Activated CD8-positive, alpha-beta memory T cell treated with anti-CD3 and anti-CD28 coated beads for 24 hours (primary cell): ENCODE results near the gene SELENOS.

Experiments used
- DNase-seq: peaks from one replicate; pipeline ENCODE4 v3.0.0-alpha.2; 2020

SELENOS gene

DNA sequence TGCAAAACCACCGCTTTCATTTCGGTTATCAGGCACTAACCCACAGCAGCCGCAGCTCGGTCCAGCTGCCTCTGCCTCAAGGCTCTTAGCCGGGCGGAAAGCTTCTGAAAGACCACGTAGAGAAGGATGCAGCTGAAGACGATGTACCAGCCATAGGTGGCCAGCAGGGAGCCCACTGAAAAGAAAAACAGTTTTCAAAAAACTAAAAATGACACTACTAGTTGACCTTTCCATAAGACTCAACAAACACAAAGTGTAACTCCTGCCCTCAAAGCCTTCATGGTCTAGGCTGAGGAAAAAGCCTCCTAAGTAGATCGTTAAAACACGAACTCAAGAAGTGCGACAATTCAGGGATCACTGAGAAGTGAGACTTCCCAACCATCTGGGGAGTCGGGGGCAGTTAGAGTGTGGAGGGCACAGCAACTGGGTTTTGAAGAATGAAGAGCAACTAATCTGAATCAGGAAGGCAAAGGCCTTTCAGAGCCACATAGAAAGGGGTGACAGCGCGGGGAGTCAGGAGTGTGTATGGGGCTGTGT, 716 bp downstream of the SELENOS start:
- DNase-seq: peak; percentile 59

DNA sequence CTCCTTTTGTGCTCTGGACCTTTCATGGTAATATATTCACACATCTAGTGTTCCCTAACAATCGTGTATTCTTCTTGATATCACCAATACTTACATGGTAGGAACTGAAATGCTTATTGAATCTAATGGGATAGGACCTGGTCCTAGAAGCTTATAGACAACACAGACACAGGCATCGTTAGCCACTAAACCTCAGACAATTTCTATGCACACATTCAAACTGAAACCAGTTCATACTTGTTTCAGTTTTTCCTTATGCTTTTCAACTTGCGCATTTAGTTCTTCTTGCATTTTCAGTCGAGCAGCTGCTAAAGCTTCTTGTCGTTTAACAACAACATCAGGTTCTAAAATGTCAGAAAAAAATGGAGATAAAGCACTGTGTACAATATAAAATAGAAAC, 2.3 kb downstream of the SELENOS start:
- DNase-seq: peak; percentile 5

DNA sequence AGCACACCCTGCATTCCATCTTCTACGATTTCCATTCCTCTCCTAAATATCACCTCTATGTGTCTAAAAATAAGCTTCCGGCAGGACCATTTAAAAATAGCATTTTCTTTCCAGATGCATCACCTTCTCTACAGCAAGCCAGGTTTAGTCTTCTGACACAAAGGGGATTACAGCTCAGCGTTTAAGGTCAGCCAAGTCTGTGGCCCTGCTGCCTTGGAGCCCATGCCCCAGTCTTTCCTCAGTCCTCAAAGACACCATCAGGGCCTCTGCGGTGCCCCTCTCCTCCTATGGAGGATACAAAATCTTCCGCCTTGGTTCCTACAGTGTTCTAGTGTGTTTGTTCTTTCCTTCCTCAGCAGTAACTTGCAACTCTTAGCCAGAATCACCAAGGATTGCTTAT, 3.8 kb downstream of the SELENOS start:
- peak; percentile 4 for DNase-seq

DNA sequence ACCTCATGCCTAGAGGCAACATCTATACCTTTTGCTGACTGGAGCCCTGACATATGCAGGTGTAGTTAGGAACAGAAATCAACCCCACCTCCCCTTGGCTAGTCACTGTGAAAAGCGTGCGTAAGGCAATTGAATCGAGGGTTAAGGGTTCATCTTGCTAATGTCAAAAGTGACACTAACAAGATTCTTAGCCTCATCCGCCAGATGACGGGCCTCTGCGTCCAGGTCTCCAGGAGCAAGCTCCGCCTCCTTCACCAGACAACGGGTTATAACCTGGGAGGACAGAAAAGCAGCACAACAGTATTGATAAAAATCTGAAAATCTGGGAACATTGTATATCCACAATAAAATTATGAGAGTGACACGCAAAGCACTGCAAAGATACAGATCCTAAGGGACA, 4.7 kb downstream of the SELENOS start:
- no peak for DNase-seq

DNA sequence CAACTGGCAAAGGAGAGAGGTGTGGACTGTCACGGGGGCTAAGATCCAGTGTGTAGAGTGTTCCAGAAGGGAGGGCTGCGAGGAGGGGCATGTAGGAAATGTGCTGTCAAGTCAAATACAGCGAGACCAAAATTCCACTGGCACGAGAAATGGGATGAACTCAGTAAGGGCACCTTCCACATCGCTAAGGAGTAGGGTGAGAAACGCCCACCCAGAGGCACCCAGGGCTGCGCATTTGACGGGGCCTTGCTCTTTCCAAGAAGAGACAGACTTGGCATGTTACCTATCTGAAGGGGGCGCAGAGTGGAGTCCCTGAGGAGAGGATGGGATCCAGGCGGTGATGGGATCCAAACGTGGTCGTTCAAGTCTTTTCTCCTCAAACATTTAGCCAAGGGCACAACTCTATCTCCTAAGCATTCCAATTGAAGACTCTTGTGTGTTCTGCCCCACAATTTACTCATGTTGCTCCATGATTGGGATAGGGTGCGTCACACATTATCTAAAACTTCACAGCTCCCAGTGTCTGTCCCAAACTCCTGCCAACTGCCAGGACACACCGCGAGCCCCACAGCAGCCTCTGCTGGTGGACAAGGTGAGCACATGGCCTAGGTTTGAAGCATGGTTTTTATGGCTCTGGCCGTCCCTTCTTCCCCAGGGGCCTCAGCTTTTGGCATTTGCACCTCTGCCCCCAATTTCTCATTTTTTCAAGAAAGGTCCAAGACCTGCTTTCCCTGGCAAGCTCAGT, 7.6 kb downstream of the SELENOS start:
- DNase-seq: peak; percentile 47

DNA sequence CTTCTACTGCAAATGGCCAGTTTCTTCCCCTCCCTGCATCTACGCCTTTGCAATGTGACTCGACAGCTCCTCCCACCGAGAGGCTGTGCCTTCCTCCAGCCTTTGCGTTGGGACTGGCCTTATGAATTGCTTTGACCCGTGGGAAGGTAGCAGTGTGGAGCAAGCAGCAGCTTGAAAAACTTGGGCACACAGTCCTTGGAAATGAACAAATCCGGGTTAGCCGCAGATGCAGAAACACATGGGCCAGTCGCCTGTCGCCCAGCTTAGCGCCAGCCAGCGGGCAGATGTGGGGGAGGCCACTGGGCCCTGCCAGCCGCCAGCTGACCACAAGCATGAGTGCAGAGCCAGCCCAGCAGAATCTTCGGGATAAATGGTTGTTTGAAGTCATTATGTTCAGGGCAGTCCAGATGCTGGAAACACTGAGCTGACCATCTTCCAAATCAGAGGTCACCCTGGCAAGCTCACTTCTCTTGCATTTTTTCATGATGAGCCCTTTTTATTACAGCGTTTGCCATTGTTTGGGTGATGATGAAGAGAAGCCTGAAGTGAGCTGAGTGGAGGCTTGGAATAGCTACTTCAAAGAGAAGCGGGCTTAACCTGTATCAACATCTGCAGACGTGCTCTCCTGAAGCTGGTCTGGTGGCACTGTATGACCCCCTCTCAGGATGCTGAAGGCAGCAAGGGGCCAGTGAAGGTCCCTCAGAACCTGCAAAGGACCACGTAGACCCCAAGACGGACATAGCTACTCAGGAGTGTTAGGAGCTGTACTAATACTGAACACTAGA, 9.8 kb downstream of the SELENOS start:
- DNase-seq: peak; percentile 44

DNA sequence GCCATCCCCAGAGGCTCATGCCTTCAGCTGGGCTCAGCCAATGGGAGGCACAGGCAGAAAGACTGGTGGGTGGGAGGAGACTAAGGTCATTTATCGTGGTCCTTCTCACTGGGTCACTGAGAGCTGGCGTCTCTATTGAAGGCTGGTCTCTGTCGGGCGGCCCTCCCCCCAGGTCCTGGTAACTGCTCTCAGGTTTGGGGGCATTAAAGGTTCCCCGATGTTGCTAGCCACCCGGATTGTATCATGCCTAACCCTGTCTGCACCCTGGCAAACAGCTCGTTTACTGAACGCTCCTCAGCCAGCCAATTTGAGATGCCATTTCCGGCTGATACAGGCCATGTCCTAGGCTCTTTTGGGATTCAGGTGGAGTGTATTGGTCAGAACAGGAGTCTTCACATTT, 10.5 kb downstream of the SELENOS start:
- no peak for DNase-seq

DNA sequence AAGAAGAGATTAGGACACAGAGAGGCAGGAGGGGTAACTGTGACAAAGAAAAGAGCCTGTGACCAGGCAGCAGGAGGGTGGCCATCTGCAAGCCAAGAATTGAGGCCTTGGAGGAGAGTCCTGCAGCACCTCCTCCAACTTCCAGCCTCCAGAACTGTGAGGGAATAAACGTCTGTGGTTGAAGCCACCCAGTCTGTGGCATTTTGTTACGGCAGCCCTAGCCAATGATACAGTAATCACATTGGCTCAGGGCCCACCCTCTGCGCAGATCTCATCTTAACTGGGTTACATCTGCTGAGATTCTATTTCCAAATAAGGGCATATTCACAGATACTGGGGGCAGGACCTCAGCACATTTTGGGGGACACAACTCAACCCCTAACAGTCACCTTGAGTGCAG, 11.3 kb downstream of the SELENOS start:
- no peak for DNase-seq

DNA sequence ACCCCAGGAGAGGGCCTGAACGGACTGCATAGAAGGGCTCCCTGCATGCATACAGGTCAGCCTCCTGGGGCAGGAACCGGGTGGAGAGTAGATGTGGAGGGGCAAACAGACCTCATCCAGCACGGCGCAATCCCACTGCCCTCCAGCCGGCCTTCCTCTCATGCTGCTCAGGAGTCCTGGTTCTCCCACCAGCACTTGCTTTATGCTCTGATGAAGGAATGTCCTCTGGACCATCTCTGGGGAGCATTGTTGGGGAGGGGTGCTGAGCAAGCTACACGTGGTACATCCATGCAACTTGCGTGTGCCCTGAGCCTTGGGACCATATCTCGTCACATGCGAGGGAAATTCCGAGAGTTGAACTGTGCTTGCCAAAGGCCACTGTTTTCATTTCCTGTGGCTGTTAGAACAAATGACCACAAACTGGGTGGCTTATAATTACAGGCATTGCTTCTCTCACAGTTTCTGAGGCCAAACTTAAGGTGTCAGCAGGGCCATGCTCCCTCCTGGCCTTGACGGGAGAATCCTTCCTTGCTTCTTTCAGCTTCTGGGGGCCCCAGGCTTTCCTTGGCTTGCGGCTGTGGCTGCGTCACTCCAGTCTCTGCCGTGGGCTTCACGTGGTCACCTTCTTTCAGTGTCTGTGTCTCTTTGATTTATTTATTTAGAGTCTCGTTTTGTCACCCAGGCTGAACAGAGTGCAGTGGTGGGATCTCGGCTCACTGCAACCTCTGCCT, 12.2 kb downstream of the SELENOS start:
- DNase-seq: no peak

DNA sequence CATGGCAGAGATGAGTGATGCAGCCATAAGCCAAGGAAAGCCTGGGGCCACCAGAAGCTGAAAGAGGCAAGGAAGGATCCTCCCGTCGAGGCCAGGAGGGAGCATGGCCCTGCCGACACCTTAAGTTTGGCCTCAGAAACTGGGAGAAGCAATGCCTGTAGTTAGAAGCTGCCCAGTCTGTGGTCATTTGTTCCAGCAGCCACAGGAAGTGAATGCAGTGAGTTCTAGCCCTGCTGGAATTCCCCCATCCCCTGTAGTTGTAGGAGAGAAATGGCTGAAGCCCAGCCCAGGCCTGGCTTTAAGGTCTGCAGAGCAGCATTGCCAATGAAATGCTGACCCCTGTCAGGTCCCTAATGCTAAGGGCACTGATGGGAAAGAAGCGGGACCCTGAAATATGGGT, 13.3 kb downstream of the SELENOS start:
- no peak for DNase-seq

DNA sequence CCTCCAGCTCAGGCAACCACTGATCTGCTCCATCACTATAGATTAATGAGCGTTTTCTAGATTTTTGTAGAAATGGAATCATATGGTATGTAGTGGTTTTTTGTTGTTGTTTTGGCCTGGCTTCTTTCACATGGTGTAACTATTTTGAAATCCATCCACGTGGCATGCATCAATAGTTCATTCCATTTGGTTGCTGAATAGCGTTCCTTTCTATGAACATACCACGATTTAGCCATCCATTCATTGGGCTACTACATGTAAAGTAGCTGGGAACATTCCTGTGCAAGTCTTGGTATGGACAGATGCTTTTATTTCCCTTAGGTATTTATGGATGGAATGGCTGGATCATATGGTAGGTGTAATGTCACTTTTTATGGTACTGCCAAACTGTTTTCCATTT, 14.7 kb downstream of the SELENOS start:
- DNase-seq: no peak

DNA sequence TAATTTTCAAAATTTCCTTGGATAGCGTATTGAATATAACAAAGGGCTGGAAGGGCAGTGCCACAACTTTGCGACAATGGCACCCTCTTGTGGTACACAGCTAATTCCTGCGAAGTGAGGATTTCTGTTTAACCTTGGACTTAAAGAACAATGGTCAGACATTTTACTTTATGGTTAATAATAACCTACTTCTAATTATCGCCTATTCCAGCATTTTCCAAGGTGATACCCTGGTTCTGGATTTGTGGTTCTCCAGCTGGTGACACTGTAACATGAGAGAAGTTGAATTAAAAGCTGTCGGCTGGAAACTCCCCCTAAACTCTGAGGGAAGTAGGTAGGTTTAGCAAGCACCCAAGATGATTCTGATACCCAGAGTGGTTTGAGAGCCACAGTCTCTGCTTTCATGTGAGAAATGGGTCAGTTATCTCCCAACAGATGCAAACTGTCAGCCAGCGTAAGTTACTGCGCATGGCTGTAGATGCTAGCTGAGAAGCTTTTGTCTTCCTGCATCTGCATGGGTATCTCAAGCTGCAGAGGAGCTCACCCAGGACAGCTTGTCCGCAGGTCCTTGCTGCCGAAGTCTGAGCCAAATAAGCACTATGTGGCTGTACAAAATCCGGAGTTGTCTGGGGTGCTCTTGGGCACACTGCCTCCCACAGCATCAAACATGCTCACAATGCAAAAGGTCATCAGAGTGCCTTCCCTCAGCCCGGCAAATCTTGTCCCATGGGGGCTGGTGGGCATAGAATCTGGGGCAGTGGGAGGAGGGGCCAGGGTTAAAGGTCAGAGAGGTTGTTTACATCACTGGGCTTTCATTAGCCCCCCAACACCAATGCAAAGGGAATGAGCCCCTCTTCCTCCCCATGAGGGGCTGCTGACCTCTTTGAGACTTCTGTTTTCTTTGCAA, 18.8 kb downstream of the SELENOS start:
- peak; percentile 64 for DNase-seq

DNA sequence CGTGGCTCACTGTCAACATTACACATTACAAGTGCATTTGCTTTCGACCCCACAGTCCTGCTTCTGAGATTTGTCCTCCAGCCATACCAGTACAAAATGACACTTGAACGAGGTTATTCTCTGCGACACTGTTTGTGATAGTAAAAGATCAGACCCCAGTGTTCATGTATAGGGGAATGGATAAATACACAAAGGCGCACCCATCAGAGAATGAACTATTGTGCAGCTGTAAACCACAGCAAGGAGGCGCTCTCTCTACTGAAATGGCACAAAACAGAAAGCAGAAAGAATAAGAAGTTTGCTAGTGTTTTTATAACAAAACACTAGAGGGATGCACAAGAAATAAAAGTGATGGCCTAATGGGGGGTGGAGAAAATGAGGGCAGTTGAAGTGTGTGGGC, 20.5 kb downstream of the SELENOS start:
- peak; percentile 54 for DNase-seq

DNA sequence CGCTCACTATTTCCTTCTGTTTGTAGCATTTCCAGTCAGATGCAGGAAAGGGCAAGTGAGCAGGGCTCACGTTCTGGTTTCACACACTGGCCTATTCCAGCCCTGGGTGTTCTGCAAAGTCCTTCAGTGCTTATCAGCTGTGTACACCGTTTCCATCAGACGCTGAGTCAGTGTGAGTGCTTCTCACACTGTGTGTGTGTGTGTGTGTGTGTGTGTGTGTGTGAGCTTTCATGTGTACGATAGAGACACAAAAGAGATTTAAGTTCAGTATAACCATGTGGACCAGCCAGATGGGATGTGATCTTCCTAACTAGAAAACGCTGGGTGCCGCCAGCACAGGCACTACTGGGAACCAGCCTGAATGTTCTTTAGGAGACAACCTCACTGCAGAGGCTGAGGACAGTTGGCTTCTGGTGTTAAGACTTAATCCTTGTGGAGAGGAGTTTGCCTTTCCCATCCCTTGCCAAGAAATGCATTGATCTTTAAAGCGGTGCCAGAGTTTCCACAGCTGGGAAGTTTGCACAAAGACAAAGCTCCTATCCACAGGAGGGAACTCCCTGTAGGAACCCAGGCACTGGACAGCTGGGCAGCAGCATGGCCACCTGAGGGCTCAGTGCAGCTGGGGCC, 21.6 kb downstream of the SELENOS start:
- peak; percentile 54 for DNase-seq

DNA sequence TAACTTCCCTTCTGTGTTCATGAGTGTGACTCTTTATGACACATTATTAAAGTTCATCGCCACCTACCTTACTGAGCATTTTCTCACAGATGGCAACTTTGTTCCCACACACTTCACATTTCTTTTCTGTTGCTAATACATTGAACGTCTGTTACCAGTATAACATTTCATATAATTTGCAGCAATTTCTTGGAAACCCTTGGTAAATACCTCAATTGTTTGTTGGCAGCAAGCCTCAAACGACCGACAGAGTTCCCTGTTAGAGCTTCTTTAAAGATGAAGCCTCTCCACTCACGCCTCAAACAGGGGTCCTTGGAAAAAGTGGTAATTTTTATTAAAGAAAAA, 22.3 kb downstream of the SELENOS start:
- DNase-seq: no peak

DNA sequence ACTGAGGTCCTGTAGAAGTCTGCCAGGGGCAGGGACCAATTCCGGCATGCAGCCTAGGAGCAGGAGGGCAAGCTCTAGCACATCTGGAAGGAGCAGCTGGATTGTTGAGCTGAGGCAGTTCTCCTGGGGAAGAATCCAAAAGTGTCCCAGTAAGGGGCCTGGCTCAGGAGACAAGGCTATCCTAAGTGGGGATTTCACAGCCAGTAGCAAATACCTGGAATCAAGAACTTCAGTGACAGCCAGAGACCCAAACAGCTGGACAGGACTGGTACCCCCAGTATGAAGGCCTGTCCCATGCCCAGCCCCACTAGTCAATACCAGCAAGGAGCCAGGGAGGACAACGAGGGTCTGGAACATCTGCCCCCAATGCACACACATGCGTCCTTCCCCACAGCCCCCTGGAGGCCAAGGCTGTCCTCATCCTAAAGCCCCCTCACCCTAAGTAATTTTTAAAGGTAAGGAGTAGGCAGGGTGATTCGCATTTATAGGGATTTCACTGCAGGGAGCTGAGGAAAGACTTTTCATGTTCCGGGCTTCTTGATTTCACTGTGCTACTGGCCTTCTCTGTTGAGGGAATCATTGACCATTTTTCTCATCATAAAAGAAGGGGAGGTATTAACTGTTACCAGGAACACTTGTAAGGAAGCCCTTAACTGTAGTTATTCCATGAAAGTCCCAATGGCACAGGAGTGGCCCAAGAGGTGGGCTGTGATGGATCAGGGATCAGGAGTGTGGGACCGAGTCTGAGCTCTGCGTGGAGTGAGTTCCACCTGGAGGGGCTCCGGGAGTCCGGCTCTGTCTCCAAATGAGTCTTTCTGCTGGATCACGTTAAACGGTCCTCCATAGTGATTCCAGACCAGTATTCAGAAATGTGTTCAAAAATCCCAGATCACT, 22.9 kb downstream of the SELENOS start:
- DNase-seq: peak; percentile 56

DNA sequence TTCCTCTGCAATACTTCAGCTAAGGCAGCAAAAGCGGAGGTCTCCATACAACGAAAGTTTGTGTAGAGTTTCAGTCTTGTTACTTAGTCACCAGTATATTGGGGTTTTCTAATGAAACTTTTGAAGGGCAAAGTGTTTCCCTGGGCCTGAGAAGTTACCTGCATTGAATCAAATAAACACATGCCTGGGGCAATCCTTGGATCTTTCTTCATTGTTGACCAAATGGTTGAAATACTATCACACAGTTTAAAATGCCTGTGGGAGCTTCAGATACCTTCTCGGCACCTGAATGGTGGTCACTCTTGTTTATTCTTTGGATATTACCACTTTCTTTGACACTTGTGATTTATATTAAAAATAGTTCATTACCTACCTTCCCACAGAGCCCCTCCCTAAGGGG, 24.4 kb downstream of the SELENOS start:
- no peak for DNase-seq

DNA sequence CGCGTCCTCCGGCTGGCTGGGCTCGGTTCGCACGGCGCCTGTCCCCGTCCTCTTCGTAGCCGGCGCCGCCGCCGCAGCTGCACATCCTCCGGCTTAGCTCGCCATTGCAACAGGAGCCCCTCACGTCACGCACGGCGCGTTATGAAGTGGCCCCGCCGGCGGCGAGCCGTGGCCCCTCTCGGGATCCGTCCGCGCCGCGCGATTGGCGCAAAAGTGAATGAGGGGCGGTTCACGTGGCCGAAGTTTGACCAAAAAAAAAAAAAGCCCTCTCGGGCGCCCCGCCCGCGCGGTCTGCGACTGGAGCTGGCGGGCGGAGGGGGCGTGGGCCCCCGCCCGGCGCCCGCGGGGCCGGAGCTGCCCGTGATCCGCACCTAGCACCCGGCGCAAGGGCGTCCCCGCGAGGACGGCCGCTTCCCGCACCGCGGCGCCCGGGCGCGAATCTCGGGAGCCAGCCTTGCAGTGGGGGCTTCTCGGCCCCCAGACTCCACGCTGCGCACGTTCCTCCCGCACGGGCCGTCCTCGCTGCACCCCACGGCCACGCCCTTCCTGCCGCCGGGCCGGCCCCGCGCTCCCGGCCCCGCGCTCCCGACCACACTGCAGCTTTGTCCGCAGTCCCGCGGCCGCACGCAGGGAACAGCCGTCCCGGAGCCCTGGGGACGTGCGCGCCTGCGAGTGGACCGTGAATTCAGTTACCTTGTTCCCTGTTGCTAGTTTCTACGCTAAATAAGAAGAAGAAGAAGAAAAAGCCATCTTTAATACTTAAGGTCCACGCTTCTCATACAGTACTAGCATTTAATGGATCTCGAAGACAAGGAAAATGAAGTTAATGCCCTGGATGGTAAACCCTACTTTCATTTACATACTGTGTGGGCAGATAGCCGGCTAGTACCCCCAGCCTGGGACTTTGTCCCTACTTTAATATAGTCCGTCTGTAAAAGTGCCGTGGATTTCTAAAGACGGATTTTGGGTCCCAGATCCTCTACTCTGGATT, 25.2 kb downstream of the SELENOS start, which contains the start of gene CHSY1:
CHSY1 (minus strand) TSS at position 219 of the 991 bp plus-strand sequence. CDS start 592 bp downstream, outside the sequence.
- peak; percentile 95 for DNase-seq
